Sigmoid colon (tissue), 4 donors: Measurements from ENCODE around the gene RGS17.

Source experiments
- CTCF ChIP-seq, 4 experiments: fragments of 450-650 bp in 3 of 4; fragments of 200-600 bp in 1 of 4; IDR thresholded peaks; one replicate each; pipeline ENCODE4 v1.5.1; 2016 to 2019; ENCODE audit warnings: antibody characterized with exemption in 4 of 4, mild to moderate bottlenecking in 3 of 4, moderate library complexity in 2 of 4
- EP300 ChIP-seq, 4 donors: sonication (generic); formaldehyde crosslinking; IDR thresholded peaks; one replicate each; pipeline ENCODE4 v1.6.1; 2017; ENCODE audit warnings: antibody characterized with exemption in 4 of 4
- POLR2A ChIP-seq, 2 donors: fragments of 450-650 bp; IDR thresholded peaks; one replicate each; pipeline ENCODE4 v1.6.1; 2016; ENCODE audit warnings: antibody characterized with exemption in 2 of 2, mild to moderate bottlenecking in 2 of 2, moderate library complexity in 2 of 2
- POLR2AphosphoS5 ChIP-seq, 4 donors: sonication (generic); formaldehyde crosslinking; IDR thresholded peaks; one replicate each; pipeline ENCODE4 v1.6.1; 2017; ENCODE audit warnings: antibody characterized with exemption in 4 of 4

DNA sequence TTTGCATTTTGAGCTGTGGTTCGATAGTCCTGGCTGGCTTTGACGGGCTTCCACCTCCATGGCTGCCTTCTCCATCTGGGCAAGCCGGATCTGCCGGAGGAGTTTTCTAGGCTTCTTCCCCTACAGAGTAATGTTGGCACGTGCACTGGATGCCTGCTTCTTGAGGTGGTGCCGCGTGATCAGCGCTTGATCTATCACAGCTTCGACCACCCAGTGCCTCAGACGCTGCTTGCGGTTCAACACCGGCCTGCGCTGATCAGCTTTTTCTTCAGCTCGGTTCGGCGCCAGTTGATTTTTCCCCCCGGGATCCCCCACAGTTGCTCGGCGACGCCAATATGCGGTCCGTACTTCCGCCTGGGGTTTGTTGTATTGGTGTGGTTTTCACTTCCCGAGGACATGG lies 171.7 kb downstream of the RGS17 start:
- TF ChIP-seq CTCF (IDR thresholded peaks at IDR 0.05) (no peak), POLR2AphosphoS5 (IDR thresholded peaks at IDR 0.05) (no peak), POLR2A (IDR thresholded peaks at IDR 0.05) (no peak), EP300 (IDR thresholded peaks at IDR 0.05) (no peak)
